Prostate gland (tissue), 2 donors: ENCODE data around the gene ACER3.

Experiments
- CTCF ChIP-seq, 4 experiments: fragments of 200-600 bp in 2 of 4; fragments of 450-650 bp in 2 of 4; sonication (generic) in 2 of 4; IDR thresholded peaks; 1 replicate in 3 of 4; 2 replicates in 1 of 4; pipeline ENCODE4 v1.5.1; 2016 to 2019; ENCODE audit warnings: antibody characterized with exemption in 4 of 4, mild to moderate bottlenecking in 2 of 4, moderate library complexity in 2 of 4
- POLR2A ChIP-seq: fragments of 450-650 bp; IDR thresholded peaks from one replicate; pipeline ENCODE4 v1.6.1; 2016; ENCODE audit warnings: antibody characterized with exemption, mild to moderate bottlenecking
- POLR2AphosphoS5 ChIP-seq: sonication (generic); formaldehyde crosslinking; IDR thresholded peaks from one replicate; pipeline ENCODE4 v1.6.1; 2017; ENCODE audit warnings: antibody characterized with exemption

- TF ChIP-seq CTCF (IDR thresholded peaks at IDR 0.05) = peak; percentile 29 to 88 (median 76)
- no peak for TF ChIP-seq POLR2A
- TF ChIP-seq POLR2AphosphoS5 = peak; percentile 49
Observed at GRCh38 chr11:76918941-76919386, 58.2 kb downstream of the ACER3 start.
